Activated CD8-positive, alpha-beta memory T cell treated with anti-CD3 and anti-CD28 coated beads, Interleukin-2, amount 50 U/mL, for 4 hours (primary cell): ENCODE results near the gene COL6A1.

Source experiments
- DNase-seq: peaks from one replicate; pipeline ENCODE4 v3.0.0-alpha.2; 2020

COL6A1 gene

GRCh38 chr21:45983981-45984551, 2.5 kb downstream of the COL6A1 start:
- DNase-seq = no peak

DNA sequence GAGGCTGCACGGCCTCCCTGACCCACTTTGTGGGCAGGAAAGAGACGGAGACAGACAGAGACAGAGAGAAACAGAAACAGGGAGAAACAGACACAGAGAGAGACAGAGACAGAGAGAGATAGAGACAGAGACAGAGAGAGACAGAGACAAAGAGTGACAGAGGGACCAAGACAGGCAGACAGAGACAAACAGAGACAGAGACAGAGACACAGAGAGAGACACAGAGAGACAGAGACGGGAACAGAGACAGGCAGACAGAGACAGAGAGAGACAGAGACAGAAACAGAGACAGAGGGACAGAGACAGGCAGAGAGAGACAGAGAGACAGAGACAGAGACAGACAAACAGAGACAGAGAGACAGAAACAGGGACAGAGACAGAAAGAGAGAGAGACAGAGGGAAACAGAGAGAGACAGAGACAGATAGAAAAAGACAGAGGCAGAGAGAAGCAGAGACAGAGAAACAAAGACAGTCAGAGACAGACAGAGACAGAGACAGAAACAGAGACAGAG, 3.1 kb downstream of the COL6A1 start:
- no peak for DNase-seq

- peak; percentile 14 for DNase-seq
Observed at GRCh38 chr21:45985471-45986315, 4.1 kb downstream of the COL6A1 start.

DNA sequence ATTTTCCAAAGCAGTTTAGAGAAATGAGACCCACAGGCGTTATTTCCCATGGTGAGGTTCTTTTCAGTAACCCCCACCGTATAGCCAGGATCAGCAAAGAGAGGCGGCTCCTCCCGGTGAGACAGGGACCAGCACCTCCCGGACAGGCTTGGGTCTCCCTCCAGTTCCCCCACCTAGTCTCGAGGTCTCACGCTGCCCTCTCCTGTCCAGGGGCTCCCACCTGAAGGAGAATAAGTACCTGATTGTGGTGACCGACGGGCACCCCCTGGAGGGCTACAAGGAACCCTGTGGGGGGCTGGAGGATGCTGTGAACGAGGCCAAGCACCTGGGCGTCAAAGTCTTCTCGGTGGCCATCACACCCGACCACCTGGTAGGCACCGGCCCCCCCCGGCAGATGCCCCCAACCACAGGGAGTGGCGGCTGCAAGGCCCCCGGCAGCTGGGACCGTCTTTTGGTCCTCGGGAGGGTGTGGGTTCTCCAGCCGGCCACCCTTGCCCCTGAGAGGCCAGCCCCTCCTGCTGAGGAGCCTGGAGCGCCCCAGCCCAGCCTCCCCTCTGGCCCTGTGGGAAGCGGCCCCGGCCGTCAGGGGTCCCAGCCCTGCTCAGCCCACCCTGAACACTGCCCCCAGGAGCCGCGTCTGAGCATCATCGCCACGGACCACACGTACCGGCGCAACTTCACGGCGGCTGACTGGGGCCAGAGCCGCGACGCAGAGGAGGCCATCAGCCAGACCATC, 4.9 kb downstream of the COL6A1 start:
- DNase-seq = no peak

DNA sequence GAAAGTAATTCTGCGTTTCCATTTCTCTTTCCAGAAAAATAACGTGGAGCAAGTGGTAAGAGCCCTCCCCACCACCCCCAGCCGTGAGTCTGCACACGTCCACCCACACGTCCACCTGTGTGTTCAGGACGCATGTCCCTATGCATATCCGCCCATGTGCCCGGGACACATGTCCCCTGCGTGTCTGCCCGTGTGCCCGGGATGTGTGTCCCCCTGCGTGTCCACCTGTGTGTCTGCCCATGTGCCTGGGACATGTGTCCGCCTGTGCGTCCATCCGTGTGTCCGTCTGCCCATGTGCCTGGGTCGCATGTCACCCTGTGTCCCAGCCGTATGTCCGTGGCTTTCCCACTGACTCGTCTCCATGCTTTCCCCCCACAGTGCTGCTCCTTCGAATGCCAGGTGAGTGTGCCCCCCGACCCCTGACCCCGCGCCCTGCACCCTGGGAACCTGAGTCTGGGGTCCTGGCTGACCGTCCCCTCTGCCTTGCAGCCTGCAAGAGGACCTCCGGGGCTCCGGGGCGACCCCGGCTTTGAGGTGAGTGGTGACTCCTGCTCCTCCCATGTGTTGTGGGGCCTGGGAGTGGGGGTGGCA, 5.6 kb downstream of the COL6A1 start:
- no peak for DNase-seq

DNA sequence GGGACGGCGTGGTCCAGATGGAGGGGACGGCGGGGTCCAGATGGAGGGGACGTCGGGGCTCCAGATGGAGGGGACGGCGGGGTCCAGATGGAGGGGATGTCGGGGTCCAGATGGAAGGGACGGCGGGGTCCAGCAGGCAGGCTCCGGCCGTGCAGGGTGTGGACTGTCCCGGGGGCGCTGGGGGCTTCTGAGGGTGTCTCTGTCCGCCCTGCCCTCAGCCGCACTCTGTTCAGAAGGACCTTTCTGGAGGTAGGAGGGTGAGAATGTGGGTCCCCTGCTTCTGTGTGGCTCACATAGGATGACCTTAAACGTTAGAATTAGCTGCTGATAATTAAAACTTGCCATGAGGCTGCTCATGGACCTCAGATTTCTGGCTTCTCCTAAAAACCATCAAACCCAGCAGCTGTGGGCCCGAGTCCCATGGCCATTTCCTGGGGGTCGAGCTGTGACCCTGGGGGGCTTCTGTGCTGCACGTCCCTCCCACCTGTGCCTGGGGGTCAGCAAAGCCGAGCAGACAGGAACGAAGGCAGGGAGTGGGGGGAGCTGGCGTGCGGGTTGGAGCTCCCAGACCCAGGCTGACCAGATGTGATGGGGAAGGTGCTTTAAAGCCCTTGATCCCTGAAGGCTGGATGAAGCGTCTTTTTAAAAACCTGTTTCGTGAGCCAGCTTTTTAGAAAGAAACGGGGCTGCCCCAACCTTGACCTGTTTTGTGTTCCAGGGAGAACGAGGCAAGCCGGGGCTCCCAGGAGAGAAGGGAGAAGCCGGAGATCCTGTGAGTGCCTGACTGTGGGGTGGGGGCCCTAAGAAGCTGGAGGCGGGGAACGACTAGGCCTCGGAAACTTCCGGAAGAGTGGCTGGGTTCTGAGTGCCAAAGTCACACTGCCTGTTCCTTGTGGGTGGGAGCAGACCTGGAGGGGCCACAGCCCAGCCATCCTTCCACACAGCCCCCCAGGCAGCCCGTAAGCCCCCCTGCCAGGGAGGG, 7.1 kb downstream of the COL6A1 start:
- DNase-seq = peak; percentile 11

GRCh38 chr21:45989355-45990048, 7.9 kb downstream of the COL6A1 start:
- DNase-seq = peak; percentile 13

DNA sequence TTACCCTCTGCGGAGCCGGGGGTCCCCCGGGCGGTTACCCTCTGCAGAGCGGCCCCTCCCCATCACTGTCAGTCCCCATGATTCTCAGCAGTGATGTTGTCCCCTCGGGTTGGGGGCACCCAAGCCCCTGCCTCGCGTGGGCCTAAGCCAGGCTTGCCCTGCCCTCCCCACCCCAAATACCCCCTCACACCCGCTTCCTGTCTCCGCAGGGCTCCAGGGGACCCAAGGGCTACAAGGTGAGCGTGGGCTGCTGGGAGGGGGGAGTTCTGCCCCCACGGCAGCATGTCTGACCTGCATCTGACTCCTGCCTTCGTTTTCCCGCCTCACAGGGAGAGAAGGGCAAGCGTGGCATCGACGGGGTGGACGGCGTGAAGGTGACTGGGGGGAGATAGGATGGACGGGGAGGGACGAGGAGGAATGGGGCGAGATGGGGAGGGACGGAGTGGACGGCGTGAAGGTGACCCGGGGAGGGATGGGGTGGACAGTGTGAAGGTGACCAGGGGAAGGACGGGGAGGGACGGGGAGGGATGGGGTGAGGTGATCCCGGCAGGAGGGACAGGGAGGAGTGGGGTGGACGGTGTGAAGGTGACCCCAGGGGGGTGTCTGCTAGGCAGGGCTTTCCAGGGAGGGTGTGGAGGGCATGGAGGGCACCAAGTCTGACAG, 8.6 kb downstream of the COL6A1 start:
- DNase-seq = peak; percentile 9

DNA sequence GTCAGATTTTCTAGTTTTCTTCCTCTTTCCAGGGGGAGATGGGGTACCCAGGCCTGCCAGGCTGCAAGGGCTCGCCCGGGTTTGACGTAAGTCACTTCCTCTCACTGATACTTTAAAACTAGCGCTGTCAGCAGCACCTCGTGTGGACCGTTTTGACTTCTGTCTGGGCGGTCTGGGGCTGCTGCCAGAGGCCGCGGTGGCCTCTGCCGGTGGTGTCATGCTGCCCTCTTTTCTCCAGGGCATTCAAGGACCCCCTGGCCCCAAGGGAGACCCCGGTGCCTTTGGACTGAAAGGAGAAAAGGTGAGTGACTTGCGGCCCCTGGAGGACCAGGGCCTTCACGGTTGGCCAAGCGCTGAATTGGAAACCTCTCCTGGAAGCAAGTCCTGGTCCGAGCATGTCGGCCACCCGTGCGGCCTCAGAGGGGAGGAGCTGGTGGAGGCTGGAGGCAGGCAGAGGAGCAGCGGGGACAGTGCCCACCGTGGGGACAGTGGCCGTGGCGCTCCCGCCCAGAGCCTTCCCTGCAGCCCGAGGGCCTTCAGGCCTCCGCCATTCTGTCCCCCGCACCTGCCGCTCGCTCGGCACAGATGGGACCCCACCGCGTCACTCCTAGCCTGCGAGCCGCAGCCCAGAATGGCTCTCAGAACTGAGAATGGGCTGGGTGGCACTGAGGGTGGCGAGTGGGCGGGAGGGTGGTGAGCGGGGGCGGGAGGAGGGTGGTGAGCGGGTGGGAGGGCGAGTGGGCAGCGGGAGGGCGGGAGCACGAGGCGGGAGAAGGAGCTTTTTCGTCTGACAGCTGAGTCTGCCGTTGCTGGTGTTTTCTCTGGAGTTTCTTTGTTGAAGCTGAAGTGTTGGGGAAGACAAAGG, 9.4 kb downstream of the COL6A1 start:
- peak; percentile 13 for DNase-seq

DNA sequence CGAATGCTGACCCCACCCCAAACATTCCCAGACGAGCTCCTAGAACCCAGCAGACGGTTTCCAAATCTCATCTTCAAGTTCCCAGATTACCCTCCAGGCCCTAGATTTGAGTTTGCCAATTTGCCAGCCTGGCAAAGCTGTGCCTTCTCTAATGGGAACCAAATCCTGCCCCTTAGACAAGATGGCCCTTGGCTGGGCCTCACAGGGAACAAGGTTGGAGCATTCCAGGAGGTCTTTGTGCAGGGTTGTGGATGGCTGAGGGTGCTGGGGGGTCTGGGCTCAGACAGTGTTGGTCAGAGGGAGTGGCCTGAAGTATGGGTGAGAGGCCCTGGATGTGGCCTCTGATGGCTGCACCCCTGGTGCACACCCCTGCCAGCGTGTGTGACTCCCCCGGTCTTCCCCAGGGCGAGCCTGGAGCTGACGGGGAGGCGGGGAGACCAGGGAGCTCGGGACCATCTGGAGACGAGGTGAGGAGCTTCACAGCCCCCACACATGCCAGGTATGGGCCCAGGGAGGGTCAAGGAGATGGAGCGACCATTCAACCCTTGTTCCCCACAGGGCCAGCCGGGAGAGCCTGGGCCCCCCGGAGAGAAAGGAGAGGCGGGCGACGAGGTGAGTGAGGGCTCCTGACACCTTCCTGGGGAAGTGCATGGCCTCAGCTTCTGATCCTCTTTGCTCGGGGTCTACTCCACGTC, 10.2 kb downstream of the COL6A1 start:
- DNase-seq = peak; percentile 8

DNA sequence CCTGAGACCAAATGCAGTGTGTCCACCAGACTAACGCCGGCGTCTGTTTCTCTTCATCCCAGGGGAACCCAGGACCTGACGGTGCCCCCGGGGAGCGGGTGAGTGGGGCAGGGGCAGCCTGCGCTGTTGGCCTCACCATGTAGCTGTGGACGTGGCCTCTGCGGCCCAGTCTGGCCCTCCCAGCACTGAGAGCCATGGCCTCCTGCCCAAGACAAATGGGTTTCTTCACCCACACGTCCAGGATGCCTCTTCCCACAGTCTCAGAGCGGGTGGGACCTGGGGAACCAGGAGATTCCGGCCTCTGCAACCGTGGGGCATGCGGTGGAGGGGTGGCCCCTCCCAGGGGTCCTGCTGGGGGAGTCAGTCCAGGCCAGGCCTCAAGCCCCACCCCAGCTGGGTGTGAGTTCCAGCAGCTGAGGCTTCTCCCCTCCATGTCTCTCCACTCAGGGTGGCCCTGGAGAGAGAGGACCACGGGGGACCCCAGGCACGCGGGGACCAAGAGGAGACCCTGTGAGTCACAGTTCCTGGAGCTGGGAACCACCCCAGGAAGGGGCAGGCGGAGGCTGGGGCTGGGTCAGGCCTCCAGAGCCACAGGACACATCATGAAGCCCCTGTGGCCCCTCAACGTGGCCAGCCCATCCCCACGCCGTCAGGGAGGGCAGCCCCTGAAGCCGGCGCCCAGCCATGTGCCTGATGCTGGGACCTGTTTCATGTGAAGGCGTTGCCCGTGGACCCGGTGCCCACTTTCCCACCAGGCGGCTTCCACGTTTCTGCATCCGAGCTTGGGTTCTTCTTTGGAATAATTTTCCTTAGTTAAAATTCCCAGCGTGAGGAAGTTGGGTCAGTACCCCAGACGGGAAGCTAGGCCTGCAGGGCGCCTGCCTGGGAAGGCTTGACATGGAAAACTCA, 11.0 kb downstream of the COL6A1 start:
- DNase-seq = peak; percentile 14

GRCh38 chr21:45993210-45994085, 11.9 kb downstream of the COL6A1 start:
- peak; percentile 14 for DNase-seq

GRCh38 chr21:45994086-45994661, 12.6 kb downstream of the COL6A1 start:
- no peak for DNase-seq

GRCh38 chr21:45994759-45995685, 13.5 kb downstream of the COL6A1 start:
- no peak for DNase-seq

DNA sequence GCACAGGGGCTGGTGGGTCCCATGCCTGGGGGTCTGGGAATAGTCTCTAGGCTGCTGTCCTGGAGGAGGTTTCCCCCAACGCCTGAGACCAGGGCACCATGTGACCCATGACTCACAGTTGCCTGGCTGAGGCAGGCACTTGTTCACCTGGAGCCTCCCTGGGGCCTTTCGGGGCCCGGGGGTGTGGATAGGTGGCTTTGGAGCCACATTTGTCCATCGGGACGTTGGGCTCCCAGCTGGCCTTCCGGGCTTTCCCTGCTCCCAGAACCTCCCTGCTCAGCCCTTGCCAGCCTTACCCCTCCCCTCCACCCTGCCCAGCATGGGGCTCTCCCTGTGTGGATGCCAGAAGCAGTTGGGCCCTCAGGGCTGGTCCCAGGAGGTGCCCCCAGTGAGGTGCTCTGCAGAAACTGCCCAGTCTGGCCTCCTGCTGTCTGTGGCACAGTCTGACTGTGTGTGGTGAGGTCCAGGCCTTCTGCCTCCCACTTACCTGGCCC, 14.2 kb downstream of the COL6A1 start:
- peak; percentile 16 for DNase-seq
